Upper lobe of right lung (tissue), 1 donor: Measurements from ENCODE around the gene DISP3. TPM values are rescaled to one million over a fixed set of nuclear protein-coding genes. Genes with fewer than 3 reads are reported as not detected.
A peak's percentile ranks its signal among the peaks of the same experiment; 100 is the strongest.

Experiments
- ATAC-seq: fragments of 200-7000 bp; cut with Tn5 transposase; one replicate; pipeline ENCODE4 v1.9.1; 2020; ENCODE audit warnings: mild to moderate bottlenecking, moderate library complexity
- DNase-seq: peaks from one replicate; pipeline ENCODE4 v3.0.0-alpha.2; 2020
- H3K27ac ChIP-seq: fragments of 200-600 bp; one replicate; pipeline ENCODE4 v1.8.0; 2022
- H3K27me3 ChIP-seq: fragments of 200-600 bp; one replicate; pipeline ENCODE4 v1.8.0; 2022; ENCODE audit warnings: mild to moderate bottlenecking
- H3K36me3 ChIP-seq: fragments of 200-600 bp; one replicate; pipeline ENCODE4 v1.8.0; 2022
- H3K4me1 ChIP-seq: fragments of 200-600 bp; one replicate; pipeline ENCODE4 v1.8.0; 2022
- H3K4me3 ChIP-seq: fragments of 200-600 bp; one replicate; pipeline ENCODE4 v1.8.0; 2022; ENCODE audit warnings: mild to moderate bottlenecking
- H3K9me3 ChIP-seq: fragments of 200-600 bp; one replicate; pipeline ENCODE4 v1.8.0; 2022
- CTCF ChIP-seq: fragments of 200-600 bp; IDR thresholded peaks from one replicate; pipeline ENCODE4 v1.8.0; 2022; ENCODE audit warnings: antibody characterized with exemption
- intact Hi-C: fragments of 100-400 bp; cut with DNase I; formaldehyde crosslinking; loops from one replicate; pipeline ENCODE4 v1.11.0; 2022
- long read RNA-seq: library from polyadenylated mRNA; unstranded; transcript quantifications from one replicate; pipeline ENCODE4 v2.0.0, GENCODE V29; 2021
- total RNA-seq: library from RNA; stranded (reverse); fragmentation: NEBNext Ultra II Directional; extraction: Animal tissue kit (Norgen Biotek cat#: 25700); gene quantifications from one replicate; pipeline ENCODE4 v1.2.1, GENCODE V29; 2021
- donor health status: DM: no; HTN: yes; CAD: no; lungs with severe emphysema.

Gene DISP3
- total RNA-seq, result not detected
- long read RNA-seq, result 0 reads

GRCh38 chr1:11478571-11479374, at the start of gene DISP3:
TSS of gene DISP3 (plus strand) at chr1:11479155. CDS start at chr1:11500993, 21,838 bp downstream.
- intact Hi-C loops, result loop anchor here (10.0 kb wide), 1 partner anchor 166 kb away; no protein-coding TSS in a partner anchor
- H3K4me1 ChIP-seq, result no peaks in the 10 kb centered on the region
- no peak within 1 kb of the TSS for H3K27ac ChIP-seq
- DNase-seq (peak; percentile 75), ATAC-seq (peak; percentile 86)
- no peaks in the 10 kb centered on the region for H3K9me3 ChIP-seq
- H3K27me3 ChIP-seq, result peaks cover 77% of the 10 kb centered on the region
- peak; percentile 47 for TF ChIP-seq CTCF
- H3K4me3 ChIP-seq, result peak within 1 kb of the TSS; percentile 53
- H3K36me3 ChIP-seq, result no peaks in the 10 kb centered on the region

GRCh38 chr1:11429226-11429625, 49.7 kb upstream of the DISP3 start:
- intact Hi-C loops, result no loop called here
- Histone ChIP-seq H3K27ac (no peak overlapping the region), H3K4me1 (no peaks in the 10 kb centered on the region), H3K4me3 (no peak overlapping the region), H3K27me3 (peaks cover 4% of the 10 kb centered on the region), H3K9me3 (no peaks in the 10 kb centered on the region), H3K36me3 (no peaks in the 10 kb centered on the region)
- no peak for DNase-seq
- no peak for ATAC-seq
- no peak for TF ChIP-seq CTCF

- DNase-seq (no peak), ATAC-seq (no peak)
- H3K4me3 ChIP-seq, result no peak overlapping the region
- H3K4me1 ChIP-seq, result no peaks in the 10 kb centered on the region
- peaks cover 4% of the 10 kb centered on the region for H3K27me3 ChIP-seq
- intact Hi-C loops, result no loop called here
- TF ChIP-seq CTCF, result no peak
- H3K27ac ChIP-seq, result no peak overlapping the region
- no peaks in the 10 kb centered on the region for H3K36me3 ChIP-seq
- H3K9me3 ChIP-seq, result no peaks in the 10 kb centered on the region
Measured at GRCh38 chr1:11429935-11430334, 49.0 kb upstream of the DISP3 start.

- no peak overlapping the region for H3K27ac ChIP-seq
- no peak for TF ChIP-seq CTCF
Measured at GRCh38 chr1:11431941-11432507, 46.9 kb upstream of the DISP3 start.

GRCh38 chr1:11432526-11432925, 46.4 kb upstream of the DISP3 start:
- H3K36me3 ChIP-seq, result no peaks in the 10 kb centered on the region
- no peak overlapping the region for H3K27ac ChIP-seq
- H3K27me3 ChIP-seq, result peaks cover 4% of the 10 kb centered on the region
- intact Hi-C loops, result no loop called here
- TF ChIP-seq CTCF, result no peak
- ATAC-seq, result no peak
- no peak overlapping the region for H3K4me3 ChIP-seq
- no peaks in the 10 kb centered on the region for H3K4me1 ChIP-seq
- DNase-seq, result no peak
- H3K9me3 ChIP-seq, result no peaks in the 10 kb centered on the region

More at GRCh38 chr1:11431941-11432507, 46.9 kb upstream of the DISP3 start:
- H3K4me3 ChIP-seq, result no peak overlapping the region
- H3K9me3 ChIP-seq, result no peaks in the 10 kb centered on the region
- H3K27me3 ChIP-seq, result peaks cover 4% of the 10 kb centered on the region
- no peaks in the 10 kb centered on the region for H3K4me1 ChIP-seq
- DNase-seq (no peak), ATAC-seq (no peak)
- no peaks in the 10 kb centered on the region for H3K36me3 ChIP-seq
- intact Hi-C loops, result no loop called here
